Amygdala (tissue), 56 donors: ENCODE measurements around the gene ANKRD13A.
"Not testable (repeated sequence)": the region's sequence is repeated elsewhere in the genome, so short reads cannot be mapped to it uniquely, and the experiment has no call there.

Experiments
- DNase-seq, 56 donors: peaks; one replicate each; lab custom pipeline; 2025; lab: John Stamatoyannopoulos, UW

The ANKRD13A gene

GRCh38 chr12:110046451-110047187, 47.4 kb downstream of the ANKRD13A start:
- no peak for DNase-seq

DNA sequence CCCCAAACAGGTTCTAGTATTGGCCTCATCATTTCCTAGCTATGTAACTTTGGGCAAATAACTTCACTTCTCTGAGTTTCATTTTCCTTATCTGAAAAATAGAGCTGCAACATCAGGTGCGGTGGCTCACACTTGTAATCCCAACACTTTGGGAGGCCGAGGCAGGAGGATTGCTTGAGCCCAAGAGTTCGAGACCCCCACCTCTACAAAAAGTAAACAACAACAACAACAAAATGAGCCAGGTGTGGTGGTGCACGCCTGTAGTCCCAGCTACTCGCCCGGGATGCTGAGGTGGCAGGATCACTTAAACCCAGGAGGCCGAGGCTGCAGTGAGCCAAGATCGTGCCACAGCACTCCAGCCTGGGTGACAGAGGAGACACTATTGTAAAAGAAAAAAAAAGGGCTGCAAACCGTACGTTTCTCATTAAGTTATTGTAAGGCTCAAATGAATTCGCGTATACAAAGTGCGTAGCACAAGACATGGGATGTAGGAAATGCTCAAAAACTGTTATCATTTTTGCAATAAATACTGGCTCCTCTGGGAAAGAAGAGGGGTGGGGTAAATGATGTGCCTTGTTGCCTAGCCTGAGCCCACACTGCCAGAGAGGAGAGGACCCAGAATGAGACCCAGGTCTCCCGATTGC, 48.2 kb downstream of the ANKRD13A start:
- DNase-seq: no peak

DNA sequence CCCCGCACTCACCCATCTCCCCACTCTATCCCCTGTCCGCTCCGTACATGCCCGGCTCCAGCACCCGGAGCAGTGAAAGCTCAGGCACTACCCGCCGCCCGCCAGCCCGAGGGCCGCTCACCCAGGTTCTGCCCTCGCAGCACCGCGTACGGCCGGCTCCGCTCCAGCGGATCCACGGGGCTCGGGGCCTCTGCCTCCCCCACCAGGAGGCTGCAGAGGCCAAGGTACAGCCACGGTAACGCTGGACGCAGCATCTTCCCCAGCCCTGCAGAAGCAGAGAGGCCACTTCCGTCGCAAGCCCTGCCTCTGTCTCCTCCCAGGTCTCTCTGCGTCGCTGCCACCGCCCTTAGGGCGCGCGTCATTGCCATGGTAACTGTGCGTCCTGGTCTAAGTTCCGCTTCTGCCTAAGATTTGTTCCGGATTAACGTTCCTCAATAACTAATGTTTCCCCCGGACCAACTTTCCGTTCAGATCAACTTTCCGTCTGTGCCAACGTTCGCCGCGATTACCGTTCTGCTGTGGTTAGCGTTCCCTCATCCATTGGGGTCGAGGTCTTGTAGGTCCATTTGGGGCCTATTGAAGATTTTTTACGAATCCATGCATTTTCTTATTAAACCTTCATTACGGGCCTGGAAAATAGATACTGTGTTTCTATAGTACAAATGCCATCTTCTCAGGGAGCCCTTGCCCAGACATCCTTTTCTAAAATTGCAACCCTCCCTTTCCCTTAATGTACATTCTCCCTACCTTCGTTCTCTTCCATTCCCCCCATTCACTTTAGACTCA, 49.2 kb downstream of the ANKRD13A start, which contains the start of gene C12orf76:
C12orf76 (minus strand) TSS at position 281 of the 786 bp plus-strand sequence; CDS start at position 254, 27 bp downstream.
- DNase-seq: peak; percentile 45 to 97 (median 90)

- DNase-seq: peak in 1 of 56 donors; percentile 13
Measured at GRCh38 chr12:110049034-110049433, 49.8 kb downstream of the ANKRD13A start.

GRCh38 chr12:110049666-110050065, 50.4 kb downstream of the ANKRD13A start:
- DNase-seq: not testable (repeated sequence)

DNA sequence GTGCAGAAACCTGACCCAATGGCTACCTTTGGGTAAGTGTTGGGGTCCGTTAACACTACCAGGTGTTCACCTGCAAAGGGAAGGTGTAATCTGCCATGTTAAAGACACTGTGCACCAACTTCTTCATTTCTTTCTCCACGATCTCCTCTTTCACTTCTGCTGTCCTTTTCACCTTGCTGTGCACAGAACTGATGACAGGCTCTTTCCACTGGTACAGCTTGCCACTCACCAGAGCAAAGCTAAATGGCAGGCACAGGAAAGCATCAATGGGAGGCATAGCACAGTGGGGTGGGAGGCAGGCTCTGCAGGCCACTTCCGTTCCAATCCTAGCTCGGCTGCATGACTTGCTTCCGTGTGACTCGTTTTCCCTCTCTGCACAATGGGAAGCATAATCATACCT, 51.7 kb downstream of the ANKRD13A start:
- no peak for DNase-seq

DNA sequence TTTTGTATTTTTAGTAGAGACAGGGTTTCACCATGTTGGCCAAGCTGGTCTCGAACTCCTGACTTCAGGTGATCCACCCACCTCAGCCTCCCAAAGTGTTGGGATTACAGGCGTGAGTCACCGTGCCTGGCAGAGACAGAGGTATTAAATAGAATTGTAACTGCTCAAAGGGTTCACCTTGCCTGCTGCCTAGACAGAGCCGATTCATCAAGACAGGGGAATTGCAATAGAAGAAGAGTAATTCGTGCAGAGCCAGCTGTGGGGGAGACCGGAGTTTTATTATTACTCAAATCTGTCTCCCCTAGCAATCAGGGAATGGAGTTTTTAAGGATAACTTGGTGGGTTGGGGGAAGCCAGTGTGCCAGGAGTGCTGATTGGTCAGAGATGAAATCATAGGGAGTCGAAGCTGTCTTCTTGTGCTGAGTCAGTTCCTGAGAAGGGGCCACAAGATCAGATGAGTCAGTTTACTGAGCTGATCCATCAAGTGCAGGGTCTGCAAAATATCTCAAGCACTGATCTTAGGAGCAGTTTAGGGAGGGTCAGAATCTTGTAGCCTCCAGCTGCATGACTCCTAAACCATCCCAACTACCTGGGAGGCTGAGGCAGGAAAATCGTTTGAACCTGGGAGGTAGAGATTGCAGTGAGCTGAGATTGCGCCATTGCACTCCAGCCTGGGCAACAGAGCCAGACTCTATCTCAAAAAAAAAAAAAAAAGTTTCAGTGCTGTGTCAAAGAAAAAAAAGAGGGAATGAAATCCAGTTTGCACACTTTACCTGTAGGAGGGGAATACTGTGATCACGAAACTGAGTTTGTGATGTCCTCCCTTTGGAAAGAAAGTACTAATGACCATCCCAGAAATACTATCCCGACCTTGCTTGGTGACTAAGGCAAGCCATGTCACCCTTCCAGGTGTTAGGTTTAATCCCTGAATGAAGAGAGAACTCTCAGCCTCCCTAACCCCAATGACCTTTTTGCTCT, 56.4 kb downstream of the ANKRD13A start:
- DNase-seq: not testable (repeated sequence)

DNA sequence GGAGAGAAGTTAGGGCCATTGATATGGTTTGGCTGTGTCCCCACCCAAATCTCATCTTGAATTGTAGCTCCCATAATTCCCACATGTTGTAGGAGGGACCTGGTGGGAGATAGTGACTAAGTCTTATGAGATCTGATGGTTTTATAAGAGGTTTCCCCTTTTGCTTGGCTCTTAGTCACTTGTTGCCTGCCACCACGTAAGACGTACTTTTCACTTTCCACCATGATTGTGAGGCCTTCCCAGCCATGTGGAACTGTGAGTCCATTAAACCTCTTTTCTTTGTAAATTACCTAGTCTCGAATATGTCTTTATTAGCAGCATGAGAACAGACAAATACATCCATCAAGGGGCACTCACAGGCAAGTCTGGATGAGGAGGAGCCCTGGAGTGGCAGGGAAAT, 57.4 kb downstream of the ANKRD13A start:
- DNase-seq: not testable (repeated sequence)

GRCh38 chr12:110058875-110059615, 59.8 kb downstream of the ANKRD13A start:
- DNase-seq: peak in 10 of 56 donors; percentile 4 to 29 (median 12)

DNA sequence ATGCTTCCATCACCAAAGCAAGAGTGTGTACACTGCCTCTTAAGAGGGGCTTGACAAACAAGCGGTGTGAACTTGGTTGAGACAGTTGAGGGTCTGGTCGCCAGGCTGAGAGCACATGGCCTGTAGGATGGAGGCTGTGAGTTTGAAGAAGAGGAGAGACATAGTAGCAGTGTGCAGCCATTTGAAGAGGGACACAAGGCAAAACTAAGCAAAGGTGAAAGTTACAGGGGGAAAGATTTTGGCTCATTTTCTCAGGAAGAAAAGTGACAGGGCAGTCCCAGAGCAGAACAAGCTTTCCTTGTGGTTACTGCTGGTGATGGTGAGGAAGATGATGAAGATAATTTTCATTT, 60.4 kb downstream of the ANKRD13A start:
- DNase-seq: peak in 1 of 56 donors; percentile 19

DNA sequence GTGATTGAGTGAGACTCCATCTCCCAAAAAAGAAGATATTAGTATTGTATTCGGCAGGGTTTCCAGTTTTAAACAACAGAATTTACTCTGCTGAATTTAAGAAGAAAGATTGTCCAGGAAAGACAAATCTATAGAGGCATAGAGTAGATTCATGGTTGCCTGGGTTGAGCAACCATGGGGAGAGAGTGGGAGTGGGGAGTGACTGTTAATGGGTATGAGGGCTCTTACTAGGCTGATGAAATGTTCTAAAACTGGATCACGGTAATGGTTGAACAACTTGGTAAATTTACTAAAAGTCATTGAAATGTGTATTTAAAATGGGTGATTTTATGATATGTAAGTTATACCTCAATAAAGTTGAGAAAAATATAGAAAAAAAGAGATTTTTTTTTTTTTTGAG, 63.0 kb downstream of the ANKRD13A start:
- no peak for DNase-seq

DNA sequence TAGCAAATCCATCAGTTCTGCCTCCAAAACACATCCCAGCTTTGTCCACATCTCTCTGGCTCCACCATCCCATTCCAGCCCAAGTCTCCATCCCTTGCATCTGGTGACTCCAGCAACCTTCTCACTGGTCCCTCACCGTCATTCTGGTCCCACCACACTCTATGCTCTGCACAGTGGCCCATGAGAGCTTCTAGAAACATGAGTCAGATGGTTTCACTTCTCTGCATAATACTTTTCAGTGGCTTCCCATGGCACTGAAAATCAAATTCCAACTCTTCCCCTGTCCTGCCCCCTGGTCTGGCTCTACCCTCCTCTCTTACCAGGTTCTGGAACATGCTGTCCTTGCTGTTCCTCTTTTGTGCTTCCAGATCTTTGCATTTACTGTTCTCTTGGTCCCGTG, 66.3 kb downstream of the ANKRD13A start:
- no peak for DNase-seq

- no peak for DNase-seq
Measured at GRCh38 chr12:110067531-110067930, 68.3 kb downstream of the ANKRD13A start.

GRCh38 chr12:110068115-110068514, 68.9 kb downstream of the ANKRD13A start:
- DNase-seq: not testable (repeated sequence)

DNA sequence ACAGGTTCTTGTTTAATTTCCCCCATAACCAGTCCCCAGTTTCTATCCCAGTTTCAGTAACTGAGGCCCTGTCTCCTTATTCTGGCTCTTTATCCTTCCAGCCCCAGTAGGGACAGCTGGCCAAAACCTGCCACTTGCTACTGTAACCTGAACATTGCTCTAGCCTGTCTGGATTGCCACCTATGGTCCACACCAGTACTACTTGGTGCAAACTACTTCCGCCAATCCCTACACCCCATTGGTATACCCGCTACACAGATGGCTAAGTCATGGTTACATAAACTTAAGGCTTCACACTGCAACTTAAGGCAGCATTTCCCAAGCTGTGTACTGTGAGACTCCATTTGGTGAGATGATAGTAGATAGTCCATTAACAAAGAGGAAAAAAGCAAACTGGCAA, 69.4 kb downstream of the ANKRD13A start:
- no peak for DNase-seq

DNA sequence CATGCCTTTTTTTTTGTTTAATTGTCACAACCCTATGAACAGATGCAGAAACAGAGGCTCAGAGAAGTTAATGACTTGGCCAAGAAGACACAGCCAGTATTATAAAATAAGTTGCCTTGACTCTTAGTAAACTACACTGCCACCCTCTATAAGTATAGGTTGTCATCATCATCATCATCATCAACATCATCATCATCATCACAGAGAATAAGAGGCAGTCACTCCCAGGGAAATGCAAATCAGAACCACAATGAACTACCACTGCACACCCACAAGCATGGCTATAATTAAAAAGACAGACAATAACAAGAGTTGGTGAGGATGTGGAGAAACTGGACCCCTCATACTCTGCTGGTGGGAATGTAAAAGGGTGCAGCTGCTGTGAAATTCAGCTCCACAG, 72.3 kb downstream of the ANKRD13A start:
- DNase-seq: no peak

- DNase-seq: no peak
Measured at GRCh38 chr12:110071967-110072366, 72.7 kb downstream of the ANKRD13A start.

- DNase-seq: peak in 1 of 56 donors; percentile 4
Measured at GRCh38 chr12:110072636-110073035, 73.4 kb downstream of the ANKRD13A start.
